ENCODE measurements around the gene CRAMP1.

The CRAMP1 gene

DNA sequence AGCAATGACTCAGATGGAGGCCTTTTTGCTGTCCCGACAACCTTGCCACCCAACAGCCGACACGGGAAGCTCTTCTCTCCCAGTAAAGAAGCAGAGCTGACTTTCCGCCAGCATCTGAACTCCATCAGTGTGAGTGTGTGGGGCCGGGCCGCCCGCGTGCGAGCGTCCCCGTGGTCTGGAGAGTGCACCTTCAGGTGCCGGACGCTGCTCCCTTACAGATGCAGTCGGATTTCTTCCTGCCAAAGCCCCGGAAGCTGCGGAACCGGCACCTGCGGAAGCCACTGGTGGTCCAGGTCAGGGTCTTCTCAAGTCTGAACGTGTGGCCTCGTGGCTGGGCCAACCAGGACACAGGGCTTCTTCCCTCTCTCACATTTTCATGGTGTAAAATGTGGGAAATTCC lies 50.4 kb downstream of the CRAMP1 start:
- DNase-seq, result no peak

DNA sequence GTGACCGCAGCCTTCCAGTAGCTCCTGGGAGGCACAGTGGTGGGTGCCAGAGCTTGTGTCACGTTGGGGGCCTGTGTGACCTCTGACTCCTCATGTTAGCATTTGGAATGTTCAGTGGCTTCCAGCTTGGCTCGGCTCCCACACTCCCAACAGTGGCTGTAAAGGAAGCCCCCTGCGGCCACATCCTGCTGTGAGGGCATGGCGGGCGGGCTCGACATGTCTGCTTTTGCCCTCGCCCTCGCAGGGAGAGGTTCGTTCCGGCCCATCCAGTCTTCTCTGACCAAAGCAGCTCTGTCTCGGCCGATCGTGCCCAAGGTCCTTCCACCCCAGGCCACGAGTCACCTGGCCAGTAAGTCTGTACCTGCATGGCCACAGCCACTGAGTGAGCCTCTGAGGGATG lies 53.7 kb downstream of the CRAMP1 start:
- DNase-seq, result no peak

DNA sequence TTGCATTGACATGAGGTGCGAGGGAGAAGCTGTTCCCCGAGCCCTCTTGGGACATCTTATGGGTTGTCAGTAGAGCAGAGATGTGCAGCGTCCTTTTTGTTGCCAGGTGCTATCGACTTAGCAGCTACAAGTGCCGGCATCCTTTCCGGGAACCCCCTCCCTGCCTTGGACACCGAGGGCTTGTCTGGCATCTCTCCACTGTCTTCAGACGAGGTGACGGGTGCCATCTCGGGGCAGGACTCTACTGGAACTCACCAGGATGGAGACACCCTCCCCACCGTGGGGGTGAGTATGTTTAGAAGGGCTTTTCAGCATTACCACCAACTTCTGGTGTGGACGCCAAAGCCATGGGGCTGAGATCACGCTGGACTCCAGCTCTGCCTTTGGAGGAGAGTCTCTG lies 54.2 kb downstream of the CRAMP1 start:
- no peak for DNase-seq

DNA sequence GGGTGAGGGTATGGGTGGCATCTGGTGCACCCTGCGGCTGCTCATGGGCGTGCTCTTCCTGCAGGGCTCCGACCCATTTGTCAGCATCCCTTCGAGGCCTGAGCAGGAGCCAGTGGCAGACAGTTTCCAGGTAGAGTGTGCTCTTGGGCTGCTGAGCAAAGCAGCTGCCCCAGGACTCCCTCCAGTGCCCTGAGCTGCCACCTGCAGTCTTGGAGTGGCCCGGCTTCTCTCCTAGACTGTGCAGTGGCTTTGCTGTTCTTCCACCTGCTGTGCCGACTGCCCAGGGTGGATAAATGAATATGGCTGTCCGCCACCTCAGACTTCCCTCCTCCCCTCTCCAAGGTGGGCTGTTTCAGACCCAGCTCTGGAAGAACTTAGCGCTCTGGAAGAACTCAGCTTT lies 55.1 kb downstream of the CRAMP1 start:
- DNase-seq, result no peak

DNA sequence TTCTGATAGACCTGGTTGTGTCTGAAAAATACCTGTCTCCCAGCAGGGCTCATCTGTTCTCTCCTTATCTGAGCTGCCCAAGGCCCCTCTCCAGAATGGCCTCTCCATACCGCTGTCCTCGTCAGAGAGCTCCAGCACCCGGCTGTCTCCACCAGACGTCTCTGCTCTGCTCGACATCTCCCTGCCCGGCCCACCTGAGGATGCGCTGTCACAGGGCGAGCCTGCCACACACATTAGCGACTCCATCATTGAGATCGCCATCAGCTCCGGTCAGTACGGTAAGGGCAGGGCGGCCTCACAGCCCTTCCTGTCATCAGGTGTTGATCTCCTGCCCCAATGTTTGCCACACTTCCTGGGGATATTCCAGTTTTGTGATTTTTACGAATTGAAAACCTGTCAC lies 55.8 kb downstream of the CRAMP1 start:
- no peak for DNase-seq

DNA sequence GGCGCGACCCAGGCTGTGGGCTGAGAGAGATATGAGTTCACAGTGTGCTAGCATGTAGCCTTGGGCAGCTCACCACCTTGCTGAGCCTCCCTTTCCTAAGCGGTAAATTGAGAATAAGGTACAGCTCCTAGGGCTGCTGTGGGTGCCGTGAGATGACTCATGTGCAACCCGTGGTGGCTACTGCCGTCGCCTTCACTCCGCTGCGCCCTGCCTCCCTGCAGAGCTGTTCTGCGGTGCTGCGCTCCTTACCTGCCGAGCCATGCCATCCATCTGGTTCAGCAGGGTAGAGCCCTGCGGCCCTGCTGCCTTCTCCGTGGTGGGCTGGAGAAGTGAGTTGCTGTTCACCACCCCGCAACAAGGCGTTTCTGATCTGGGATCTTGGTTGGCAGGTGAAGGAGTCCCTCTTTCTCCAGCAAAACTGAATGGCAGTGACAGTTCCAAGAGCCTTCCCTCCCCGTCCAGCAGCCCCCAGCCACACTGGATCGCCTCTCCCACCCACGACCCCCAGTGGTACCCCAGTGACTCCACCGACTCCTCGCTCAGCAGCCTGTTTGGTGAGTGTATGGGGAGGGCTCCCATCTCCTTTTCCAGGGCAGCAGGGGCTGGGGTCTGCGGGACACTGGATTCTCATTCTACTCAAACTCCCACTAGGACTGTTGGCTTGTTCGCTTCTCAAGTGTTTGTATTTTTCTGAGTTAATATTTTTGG lies 56.6 kb downstream of the CRAMP1 start:
- DNase-seq, result no peak

DNA sequence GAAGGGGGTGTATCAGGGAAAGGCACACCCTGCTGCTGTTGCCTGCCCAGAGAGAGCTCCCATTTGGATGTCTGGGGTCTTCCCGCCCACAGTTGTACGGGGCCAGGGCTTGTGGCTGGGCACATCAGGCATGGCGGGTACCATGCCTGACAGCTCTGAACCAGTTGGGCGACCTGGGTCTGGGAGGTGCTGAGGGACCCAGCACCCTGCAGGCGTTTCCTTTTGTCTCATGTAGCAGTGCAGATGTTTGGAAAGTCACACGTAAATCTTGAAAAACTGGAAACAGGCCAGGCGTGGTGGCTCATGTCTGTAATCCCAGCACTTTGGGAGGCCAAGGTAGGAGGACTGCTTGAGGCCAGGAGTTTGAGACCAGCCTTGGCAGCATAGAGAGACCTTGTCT lies 57.5 kb downstream of the CRAMP1 start:
- no peak for DNase-seq

DNA sequence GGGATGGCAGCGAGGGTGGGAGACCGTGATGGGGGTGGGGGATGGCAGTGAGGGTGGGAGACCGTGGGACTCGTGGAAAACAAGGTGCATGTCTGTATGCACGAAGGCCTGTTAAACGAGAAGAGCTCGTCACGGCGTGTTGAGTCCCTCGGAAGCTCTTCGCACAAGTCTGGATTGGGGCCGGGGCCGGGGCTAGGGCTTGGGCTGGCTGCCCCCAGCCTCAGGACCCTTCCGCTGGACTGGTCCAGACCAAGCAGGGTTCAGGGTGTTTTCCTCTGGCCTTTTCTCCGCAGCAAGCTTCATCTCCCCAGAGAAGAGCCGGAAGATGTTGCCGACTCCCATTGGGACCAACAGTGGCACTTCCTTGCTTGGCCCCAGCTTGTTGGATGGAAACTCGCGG lies 58.2 kb downstream of the CRAMP1 start:
- no peak for DNase-seq

DNA sequence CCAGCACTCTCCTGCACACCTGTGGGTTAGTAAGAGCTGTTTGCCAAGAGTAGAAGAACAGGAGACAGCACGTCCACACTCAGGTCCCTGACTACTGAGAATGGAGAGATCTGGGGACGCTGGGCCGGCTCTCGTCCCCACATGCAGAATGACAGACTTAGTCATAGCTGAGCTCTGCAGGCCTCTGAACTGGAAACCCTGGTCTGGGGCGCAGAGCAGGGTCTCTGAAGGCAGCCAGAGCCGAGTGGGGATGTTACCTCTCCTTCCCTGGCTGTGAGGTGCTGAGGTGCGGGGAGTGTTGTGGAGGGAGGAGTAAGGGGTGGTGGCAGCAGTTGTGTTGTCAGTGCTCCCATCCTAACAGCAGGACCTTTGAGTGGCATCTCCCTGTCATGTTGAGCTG lies 58.7 kb downstream of the CRAMP1 start:
- DNase-seq, result no peak

DNA sequence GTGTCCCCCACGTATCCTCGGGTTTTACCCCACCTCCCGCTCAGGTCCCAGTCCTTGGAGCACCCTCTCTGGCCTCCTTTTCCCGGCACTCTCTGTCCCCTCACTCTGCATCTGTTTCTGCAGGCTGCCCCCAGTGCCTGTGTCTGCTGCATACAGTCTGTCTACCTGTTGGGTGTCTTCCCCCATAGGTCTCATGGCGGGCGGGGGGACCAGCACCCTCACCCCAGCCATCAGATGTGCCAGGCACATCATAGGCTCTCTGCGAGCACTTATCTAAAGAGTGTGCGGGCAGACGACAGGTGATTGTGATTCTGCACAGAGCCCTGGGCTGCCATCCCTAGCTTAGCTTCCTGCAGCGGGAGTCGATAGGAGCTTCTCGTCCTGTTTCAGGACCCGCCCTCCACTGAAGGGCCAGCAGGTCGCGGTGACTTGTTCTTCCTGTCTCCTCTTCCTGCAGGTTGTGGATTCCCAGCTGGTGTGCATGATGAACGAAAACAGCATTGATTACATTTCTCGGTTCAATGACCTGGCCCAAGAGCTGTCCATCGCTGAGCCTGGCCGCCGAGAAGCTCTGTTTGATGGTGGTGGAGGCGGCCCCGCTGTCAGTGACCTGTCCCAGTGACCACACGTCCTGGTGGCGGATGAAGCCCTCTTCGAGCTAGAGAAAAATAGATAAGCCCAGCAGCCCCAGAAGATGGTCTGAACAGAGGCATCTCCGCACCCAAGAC lies 61.4 kb downstream of the CRAMP1 start:
- no peak for DNase-seq

DNA sequence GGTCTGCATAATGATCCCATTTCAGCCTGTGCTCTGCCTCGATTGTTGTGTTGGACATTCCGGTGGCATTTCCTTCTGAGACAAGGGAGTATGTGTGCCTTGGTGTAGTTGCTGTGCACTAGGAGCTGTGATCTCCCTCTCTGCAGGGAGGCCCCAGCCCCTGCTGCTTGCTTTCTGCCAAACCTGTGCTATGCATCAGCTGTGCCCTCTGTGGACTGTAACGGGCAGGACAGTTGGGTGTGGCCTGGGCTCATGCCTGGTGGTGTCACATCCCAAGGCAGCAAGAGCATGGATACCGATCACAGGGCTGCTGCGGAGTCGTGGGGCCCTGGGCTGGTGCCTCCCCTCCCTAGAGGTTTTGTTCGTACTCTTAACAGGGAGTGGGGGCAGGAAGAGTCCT lies 62.1 kb downstream of the CRAMP1 start:
- no peak for DNase-seq

DNA sequence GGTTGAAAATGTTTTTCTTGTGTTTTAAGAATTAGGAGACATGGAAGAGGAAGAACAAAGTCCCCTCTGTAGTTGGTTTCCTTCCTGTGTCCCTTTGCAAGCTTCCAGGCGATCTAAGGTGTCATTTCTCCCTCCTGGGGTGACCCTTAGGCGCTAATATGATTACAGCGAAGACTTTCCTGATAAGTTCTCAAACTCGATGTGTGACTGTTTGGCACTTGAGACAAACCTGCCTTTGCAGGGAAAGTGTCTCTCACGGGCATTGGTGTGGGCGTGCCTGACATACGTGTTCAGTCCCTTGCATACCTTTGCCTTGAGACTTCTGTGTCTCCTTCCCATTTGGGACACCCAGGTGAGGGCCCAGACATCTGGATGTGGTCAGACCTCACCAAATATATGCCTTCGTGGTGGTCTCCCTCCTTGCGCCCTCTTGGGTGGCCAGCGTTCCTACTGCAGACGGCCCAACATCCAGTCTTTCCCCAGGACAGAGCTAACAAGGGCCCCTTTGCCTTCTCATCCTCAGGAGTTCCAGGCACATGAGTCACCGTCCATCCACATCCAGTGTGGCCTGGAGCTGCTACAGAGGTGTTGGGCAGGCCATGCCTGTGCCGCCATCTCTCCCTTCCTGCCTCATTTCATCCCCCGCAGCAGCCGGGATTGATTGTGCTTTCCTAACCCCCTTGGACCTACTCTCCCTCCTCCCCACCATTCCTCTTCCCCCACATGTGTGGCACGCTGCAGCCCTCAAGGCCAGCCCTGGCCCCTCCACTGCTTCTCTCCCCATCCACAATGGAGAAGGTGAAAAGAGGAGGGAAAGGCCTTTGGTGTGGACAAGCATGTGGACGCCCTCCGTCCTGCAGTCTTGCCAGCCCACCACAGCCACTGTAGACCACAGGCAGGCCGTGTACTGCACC lies 62.8 kb downstream of the CRAMP1 start:
- DNase-seq, result no peak

DNA sequence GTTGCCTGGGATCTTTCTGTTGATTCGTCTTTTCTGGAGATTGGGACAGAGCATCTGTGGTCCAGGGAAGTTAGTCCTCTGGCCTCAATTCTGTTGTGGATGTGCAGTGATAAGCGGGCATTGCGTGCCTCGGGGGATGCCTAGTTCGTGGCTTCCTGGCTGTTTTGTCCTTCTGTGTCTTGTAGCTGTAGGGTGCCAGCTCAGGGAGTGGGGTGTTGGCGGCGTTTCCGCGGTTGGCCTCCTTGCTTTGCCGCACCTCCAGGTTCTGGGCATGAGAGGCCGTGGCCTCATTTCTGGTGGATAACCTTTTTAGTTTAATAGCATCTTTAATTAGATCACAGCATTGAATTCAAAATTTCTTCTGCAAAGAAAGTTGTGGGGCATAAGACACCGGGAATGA lies 64.5 kb downstream of the CRAMP1 start:
- DNase-seq, result no peak

DNA sequence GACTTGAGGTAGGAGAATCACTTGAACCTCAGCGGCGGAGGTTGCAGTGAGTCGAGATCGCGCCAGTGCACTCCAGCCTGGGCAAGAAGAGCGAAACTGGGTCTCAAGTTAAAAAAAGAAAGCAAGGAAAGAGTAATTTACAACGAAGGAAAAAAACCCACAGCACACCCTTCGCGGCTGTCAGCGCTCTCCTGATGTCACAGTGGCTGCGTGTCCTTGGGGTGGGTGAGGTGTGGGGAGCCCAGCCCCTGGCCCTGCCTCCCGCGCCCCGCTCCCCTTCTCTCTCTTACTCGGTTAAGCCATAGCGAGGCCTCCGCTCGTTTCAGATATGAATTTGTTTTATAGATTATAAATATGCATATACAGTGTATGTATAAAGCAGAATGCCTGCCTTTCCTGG lies 65.2 kb downstream of the CRAMP1 start:
- no peak for DNase-seq

DNA sequence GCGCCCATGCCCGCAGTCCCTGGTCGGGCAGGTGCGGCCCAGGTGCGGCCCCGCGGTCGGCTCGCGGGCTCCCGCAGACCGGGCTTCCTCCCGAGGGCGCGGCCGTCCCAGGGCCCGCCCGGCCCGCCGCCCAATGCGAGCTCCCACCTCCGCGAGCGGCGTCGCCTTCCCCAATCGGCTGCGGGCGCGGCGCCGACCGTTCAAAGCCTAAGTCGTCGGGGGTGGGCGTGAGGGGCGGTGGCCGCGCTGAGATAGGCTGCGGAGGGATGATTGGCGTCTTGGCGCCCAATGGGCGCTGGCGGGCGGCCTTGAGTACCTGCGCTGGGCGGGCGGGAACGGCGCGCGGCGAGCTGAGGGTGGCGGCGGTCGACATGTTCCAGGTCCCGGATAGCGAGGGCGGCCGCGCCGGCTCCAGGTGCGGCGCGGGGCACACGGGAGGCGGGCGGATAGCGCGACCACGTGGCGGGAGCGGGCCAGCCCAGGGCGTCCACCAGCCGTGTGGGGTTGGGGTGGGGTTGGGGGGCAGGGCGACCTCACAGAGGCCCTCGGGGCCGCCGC lies 65.9 kb downstream of the CRAMP1 start, which contains the start of gene JPT2:
JPT2 (plus strand) TSS at position 338 of the 558 bp plus-strand sequence; CDS start at position 372, 34 bp downstream.
- DNase-seq, result peak; percentile 93 to 94

DNA sequence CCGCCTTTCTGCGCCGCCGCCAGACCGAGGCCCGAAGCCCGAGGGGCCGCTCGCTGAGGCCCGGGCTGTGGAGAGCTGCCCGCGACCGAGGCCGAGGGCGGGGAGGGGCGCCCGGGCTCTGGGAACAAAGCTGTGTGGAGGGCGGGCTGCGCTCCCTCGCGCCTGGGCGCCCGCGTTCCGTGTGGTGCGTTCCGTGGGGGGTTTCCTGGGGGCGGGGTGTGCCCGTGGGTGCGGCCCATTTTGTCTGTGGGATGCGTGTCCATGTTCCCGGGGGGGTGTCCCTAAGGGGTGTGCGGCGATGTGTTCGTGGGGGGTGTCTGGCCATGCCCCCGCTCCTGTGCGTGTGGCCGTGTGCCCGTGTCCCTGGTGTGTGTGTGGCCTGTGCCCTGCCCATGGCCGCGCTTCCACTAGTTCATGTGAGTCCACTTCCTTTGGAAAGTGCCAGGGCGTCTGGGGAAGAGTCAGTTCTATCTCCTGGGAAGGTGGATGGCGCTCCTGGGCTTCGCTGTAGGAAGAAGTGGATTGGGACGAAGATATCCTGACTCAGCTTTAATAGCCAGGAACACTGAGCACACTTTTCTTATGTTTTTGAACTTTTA lies 66.4 kb downstream of the CRAMP1 start:
- peak; percentile 32 to 53 for DNase-seq

DNA sequence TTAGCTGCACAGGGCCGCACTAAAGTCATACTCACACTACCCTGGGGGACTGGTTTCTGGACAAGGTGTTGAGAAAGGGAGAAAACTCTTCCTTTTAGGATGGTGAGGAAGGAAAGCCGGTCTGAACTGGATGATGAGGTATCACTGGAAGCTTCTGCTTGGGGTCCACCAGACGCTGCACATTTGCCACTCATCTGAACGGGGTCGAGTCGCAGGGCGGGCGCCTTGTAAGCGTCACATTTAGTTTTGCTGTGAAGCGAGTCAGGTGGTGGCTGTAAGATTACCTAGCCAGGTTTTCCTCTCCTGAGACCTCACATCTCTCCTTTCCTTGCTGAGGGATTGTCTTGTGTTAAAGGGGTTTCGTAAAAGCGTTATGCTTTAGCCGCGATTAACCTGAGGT lies 68.2 kb downstream of the CRAMP1 start:
- DNase-seq, result no peak

DNA sequence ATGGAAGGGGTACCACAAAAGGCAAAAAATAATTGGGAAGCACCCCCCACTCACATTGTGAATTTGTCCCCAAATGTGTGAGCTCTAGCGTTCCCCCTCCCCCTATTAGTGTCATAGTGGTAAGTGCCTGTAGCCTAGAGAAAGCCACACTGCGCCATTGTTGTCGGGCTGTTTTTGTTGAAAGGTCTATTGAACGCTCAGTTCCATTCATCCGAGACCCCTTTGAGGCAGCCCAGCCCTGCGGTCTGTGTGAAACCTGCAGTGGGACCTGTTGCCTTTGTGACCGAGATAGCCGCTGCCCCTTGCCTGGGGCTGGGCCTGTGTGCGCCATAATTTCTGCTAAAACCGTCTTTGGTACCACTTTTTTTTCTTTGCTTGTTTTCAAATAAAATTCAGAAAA lies 68.9 kb downstream of the CRAMP1 start:
- DNase-seq, result no peak

DNA sequence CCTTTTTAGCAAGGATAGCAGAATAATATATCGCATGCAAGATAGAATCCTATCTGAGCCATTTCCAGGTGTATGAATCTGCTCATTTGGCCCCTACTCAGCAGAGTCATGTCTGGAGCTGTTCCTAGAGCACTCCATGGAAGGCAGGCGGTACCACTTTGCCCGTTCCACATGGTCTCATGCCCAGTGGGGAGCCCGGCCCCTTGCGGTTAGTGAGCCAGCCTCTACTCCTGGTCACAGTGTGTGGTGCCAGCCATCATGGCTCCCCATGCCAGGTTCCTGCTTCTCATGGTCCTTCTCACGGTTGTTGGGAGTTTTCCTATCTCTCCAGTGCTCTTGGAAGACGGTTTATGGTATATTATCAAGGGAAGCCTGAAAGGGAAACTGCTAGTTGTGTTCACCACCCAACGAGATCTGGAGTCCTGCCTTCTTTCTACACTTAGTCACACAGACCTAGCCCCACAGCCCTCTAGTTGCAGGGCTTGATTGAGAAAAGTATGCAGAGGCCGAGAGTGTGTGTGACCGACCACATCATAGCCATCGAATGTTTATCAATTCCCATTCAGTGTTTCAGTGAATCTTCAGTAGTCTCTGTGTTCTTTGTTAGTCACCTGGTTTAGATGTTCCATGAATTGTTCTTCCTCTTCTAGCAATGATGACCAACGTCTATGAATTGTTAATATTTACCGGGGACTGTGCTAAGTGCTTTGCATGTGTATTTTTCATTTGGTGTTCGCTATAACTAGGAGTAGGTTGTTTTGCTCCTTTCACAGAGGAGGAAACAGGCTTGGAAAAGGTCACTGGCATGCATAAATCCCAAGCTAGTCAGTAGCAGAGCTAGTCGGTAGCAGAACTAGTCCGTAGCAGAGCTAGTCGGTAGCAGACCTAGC lies 75.5 kb downstream of the CRAMP1 start:
- DNase-seq, result no peak

DNA sequence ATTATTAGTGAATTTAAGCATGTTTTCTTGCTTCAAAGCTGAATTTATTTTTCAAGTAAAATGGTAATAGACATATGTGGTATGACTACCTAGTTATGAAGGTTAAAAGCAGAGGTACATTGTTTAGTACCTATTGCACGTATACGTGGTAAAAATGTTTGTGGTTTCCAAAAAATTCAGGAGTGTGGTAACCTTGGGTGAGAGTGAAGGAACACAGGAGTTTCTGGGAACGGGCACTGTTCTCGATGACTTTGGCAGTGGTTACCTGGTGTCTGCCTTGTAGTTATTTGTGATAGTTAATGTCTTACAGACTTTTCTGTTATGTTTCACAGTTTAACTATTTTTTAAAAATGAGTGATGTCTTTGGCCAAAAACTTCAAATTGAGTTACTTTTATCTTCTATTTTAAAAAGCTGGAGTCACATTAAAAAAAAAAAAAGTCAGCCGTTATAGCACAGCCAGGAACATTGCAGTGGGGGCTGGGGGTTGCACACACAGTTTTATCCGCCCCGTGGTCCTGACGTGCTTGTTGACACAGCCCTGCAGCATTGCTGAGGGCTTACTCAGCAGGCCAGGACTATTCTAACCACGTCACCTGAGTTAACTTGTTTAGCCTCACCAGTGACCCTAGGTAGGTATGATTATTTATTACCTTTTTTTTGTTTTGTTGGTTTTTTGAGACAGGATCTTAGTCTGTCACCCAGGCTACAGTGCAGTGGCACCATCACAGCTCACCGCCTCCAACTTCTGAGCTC lies 76.8 kb downstream of the CRAMP1 start:
- DNase-seq, result no peak

DNA sequence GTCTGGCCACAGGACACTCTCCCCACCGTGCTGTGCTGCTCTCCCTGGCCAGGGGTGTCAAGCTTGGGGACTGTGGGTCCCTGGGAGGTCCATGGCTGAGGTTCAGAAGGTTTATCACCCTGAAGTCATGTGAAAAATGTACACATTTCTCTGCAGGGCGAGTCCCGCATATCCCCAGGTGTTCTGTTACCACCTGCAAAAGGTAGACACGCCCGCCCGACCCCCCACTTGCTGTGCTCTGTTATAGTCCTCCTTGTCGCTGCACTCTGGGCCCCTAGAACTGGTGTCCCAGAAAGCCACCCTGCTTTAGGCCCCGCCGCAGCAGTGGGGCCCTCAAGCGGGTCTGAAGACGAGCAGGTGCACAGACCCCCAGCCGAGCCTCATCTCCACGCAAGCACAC lies 77.7 kb downstream of the CRAMP1 start:
- DNase-seq, result no peak
